Caco-2 (cell line): ENCODE measurements around the gene WDPCP. TPM values are rescaled to one million over a fixed set of nuclear protein-coding genes. Genes with fewer than 3 reads are reported as not detected.

Experiments
- Bru-seq: library from RNA; stranded (reverse); fragments of 400-500 nt; gene quantifications from one replicate; lab custom pipeline; 2021; lab: Mats Ljungman, UMichigan
- BruChase-seq, 2 experiments: library from RNA; stranded (reverse); fragments of 400-500 nt; gene quantifications; one replicate each; lab custom pipeline; 2021; lab: Mats Ljungman, UMichigan
- BruUV-seq: library from RNA; stranded (reverse); fragments of 400-500 nt; replicated peaks from 2 replicates; lab custom pipeline; 2021; lab: Mats Ljungman, UMichigan
- CTCF ChIA-PET: fragments of 300-600 bp; sonication (Branson Sonifier 250); formaldehyde crosslinking; loops from one replicate; lab custom pipeline; 2022; ENCODE audit warnings: antibody characterized with exemption; lab: Charles Lee
- POLR2A ChIA-PET: fragments of 300-600 bp; sonication (Branson Sonifier 250); formaldehyde crosslinking; loops from one replicate; lab custom pipeline; 2022; ENCODE audit warnings: antibody characterized with exemption; lab: Charles Lee
- DNase-seq, 2 experiments: peaks; one replicate each; pipeline versions ENCODE4 v3.0.0 to v3.0.0-alpha.2; 2020 to 2022
- H3K27me3 ChIP-seq: replicated peaks from 2 replicates; pipeline ENCODE4 v1.6.0; 2011; ENCODE audit warnings: low read length; ENCODE audit not compliant: control insufficient read depth, insufficient read depth
- H3K36me3 ChIP-seq: 2 replicates; pipeline ENCODE4 v1.5.1; 2011; ENCODE audit warnings: low read length; ENCODE audit not compliant: control insufficient read depth, insufficient read depth
- H3K4me1 ChIP-seq: fragments of 250-450 bp; sonication (Bioruptor Pico); 2 replicates; pipeline ENCODE4 v1.5.1; 2020; ENCODE audit warnings: mild to moderate bottlenecking
- H3K4me3 ChIP-seq: 2 replicates; pipeline ENCODE4 v1.5.1; 2011; ENCODE audit warnings: low read depth, mild to moderate bottlenecking, control low read depth, low read length
- H3K9me3 ChIP-seq: fragments of 250-450 bp; sonication (Bioruptor Pico); 2 replicates; pipeline ENCODE4 v1.5.1; 2020; ENCODE audit warnings: mild to moderate bottlenecking, moderate library complexity
- H3K27ac Mint-ChIP-seq: one replicate; pipeline ENCODE4 v1.8.0; 2022; ENCODE audit warnings: mixed read lengths; ENCODE audit not compliant: unreplicated experiment
- H3K27me3 Mint-ChIP-seq: one replicate; pipeline ENCODE4 v1.8.0; 2022; ENCODE audit warnings: mixed read lengths; ENCODE audit not compliant: insufficient read depth, unreplicated experiment
- H3K36me3 Mint-ChIP-seq: one replicate; pipeline ENCODE4 v1.8.0; 2022; ENCODE audit warnings: mild to moderate bottlenecking, mixed read lengths; ENCODE audit not compliant: insufficient read depth, unreplicated experiment
- H3K4me1 Mint-ChIP-seq: one replicate; pipeline ENCODE4 v1.8.0; 2022; ENCODE audit warnings: low read depth, mixed read lengths; ENCODE audit not compliant: unreplicated experiment
- H3K4me3 Mint-ChIP-seq: one replicate; pipeline ENCODE4 v1.8.0; 2022; ENCODE audit warnings: mild to moderate bottlenecking, moderate library complexity, mixed read lengths; ENCODE audit not compliant: unreplicated experiment
- H3K9me3 Mint-ChIP-seq: one replicate; pipeline ENCODE4 v1.8.0; 2022; ENCODE audit warnings: mixed read lengths; ENCODE audit not compliant: unreplicated experiment
- intact Hi-C: fragments of 100-400 bp; cut with micrococcal nuclease; formaldehyde crosslinking; loops from one replicate; pipeline ENCODE4 v1.10.0; 2022; ENCODE audit not compliant: unreplicated experiment
- long read RNA-seq: library from polyadenylated mRNA; stranded (forward); transcript quantifications from one replicate; pipeline ENCODE4 v2.0.0, GENCODE V29; 2022
- total RNA-seq: library from RNA; stranded (reverse); gene quantifications from 2 replicates; pipeline ENCODE4 v1.2.3, GENCODE V29; 2022
- TF ChIP-seq, protein P1 (sequence below), 2 experiments: fragments of 200-600 bp in 1 of 2; IDR thresholded peaks; 1 replicate in 1 of 2; 2 replicates in 1 of 2; pipeline versions ENCODE4 v1.5.1 to v1.8.0; 2011 to 2022; ENCODE audit warnings: antibody characterized with exemption in 1 of 2, control low read depth in 1 of 2, inconsistent platforms in 1 of 2, low read depth in 1 of 2, low read length in 1 of 2, mild to moderate bottlenecking in 1 of 2, moderate library complexity in 1 of 2; ENCODE audit not compliant: insufficient read depth in 1 of 2, severe bottlenecking in 1 of 2, unreplicated experiment in 1 of 2

The WDPCP gene, protein sequence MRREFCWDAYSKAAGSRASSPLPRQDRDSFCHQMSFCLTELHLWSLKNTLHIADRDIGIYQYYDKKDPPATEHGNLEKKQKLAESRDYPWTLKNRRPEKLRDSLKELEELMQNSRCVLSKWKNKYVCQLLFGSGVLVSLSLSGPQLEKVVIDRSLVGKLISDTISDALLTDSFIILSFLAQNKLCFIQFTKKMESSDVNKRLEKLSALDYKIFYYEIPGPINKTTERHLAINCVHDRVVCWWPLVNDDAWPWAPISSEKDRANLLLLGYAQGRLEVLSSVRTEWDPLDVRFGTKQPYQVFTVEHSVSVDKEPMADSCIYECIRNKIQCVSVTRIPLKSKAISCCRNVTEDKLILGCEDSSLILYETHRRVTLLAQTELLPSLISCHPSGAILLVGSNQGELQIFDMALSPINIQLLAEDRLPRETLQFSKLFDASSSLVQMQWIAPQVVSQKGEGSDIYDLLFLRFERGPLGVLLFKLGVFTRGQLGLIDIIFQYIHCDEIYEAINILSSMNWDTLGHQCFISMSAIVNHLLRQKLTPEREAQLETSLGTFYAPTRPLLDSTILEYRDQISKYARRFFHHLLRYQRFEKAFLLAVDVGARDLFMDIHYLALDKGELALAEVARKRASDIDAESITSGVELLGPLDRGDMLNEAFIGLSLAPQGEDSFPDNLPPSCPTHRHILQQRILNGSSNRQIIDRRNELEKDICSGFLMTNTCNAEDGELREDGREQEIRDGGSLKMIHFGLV
- 14.1 and 16.2 TPM in 2 replicates for total RNA-seq
- Bru-seq, nascent RNA = percentile 55 among the genes with signal in this experiment
- BruChase-seq, experiment 1, labeled RNA remaining after a 2-hour chase = percentile 59 among the genes with signal in this experiment
- percentile 52 among the genes with signal in this experiment for BruChase-seq, experiment 2, labeled RNA remaining after a 6-hour chase
- long read RNA-seq, partial matches to known transcripts = 3 of 35 reads
- long read RNA-seq, other reads (novel, unspliced or antisense) = 32 of 35 reads

DNA sequence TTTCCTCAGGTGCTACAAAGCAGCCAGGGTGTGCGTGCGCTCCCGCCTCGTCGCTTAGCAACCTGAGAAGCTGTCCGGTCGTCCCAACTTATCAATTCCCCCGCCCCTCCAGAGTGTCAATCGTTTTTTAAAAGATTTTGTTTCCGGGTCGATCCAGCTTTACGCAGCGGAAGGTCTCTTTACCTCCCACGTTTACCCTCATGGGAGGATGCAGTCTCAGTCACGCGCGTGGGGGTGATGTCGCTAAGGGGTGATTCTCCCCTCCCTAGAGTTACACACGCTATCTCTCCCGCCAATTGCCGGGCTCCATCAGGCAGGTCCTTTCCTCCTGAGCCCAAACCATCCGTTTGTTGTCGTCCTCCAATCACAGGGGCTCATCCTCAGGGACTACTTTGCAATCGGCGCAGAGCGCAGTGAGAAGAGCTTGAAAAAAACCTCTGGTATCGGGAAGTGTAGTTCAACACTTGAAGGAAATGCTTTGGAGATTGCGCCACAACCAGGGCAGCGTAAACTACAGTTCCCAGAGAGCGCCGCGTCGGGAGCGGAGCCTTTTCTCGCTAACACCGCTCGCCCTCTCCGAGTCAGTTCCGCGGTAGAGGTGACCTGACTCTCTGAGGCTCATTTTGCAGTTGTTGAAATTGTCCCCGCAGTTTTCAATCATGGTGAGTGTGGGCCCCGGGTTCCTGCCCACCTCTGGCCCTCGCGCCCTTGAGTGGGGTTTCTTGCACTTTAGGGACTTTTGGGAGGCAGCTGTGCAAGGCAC, at the start of gene WDPCP, which contains the start of gene MDH1:
WDPCP (minus strand) TSS at position 93 of the 763 bp plus-strand sequence. CDS start 206 bp downstream, outside the sequence.
MDH1 (plus strand) TSS at position 579 of the 763 bp plus-strand sequence; CDS start at position 660, 81 bp downstream.
- peak; percentile 96 to 99 for DNase-seq
- BruUV-seq = no TSS peak
- 0 out of 2 replicates have a peak, but pooled peaks cover 7% of the 10 kb centered on the region for H3K4me1 ChIP-seq
- Mint-ChIP-seq H3K27ac (peak within 1 kb of the TSS; percentile 96), H3K4me1 (peaks cover 11% of the 10 kb centered on the region), H3K27me3 (no peaks in the 10 kb centered on the region), H3K36me3 (peaks cover 20% of the 10 kb centered on the region), H3K9me3 (no peaks in the 10 kb centered on the region), H3K4me3 (peak within 1 kb of the TSS; percentile 92)
- POLR2A ChIA-PET = interaction anchor here (0.5 to 1.8 kb wide), 6 partner anchors 8 to 253 kb away, joined by 3 to 10 read pairs (median 4); partner anchors contain the start of gene UGP2
- no peaks in the 10 kb centered on the region for H3K36me3 ChIP-seq
- no peaks in the 10 kb centered on the region for H3K27me3 ChIP-seq
- intact Hi-C loops = loop anchor here (1.0 to 2.0 kb wide), 3 partner anchors 26 to 272 kb away; partner anchors contain the start of gene UGP2
- H3K4me3 ChIP-seq = peak within 1 kb of the TSS; percentile 95
- H3K9me3 ChIP-seq = no peaks in the 10 kb centered on the region
- TF ChIP-seq, protein P1, sequence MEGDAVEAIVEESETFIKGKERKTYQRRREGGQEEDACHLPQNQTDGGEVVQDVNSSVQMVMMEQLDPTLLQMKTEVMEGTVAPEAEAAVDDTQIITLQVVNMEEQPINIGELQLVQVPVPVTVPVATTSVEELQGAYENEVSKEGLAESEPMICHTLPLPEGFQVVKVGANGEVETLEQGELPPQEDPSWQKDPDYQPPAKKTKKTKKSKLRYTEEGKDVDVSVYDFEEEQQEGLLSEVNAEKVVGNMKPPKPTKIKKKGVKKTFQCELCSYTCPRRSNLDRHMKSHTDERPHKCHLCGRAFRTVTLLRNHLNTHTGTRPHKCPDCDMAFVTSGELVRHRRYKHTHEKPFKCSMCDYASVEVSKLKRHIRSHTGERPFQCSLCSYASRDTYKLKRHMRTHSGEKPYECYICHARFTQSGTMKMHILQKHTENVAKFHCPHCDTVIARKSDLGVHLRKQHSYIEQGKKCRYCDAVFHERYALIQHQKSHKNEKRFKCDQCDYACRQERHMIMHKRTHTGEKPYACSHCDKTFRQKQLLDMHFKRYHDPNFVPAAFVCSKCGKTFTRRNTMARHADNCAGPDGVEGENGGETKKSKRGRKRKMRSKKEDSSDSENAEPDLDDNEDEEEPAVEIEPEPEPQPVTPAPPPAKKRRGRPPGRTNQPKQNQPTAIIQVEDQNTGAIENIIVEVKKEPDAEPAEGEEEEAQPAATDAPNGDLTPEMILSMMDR (IDR thresholded peaks at IDR 0.05; ENCODE audit: insufficient read depth in 1 of 2, low read depth in 1 of 2, low read length in 1 of 2, severe bottlenecking in 1 of 2, unreplicated experiment in 1 of 2) = no peak
- CTCF ChIA-PET = interaction anchor here (0.7 kb wide), 1 partner anchor 30 kb away, joined by 3 read pairs; no protein-coding TSS in a partner anchor

DNA sequence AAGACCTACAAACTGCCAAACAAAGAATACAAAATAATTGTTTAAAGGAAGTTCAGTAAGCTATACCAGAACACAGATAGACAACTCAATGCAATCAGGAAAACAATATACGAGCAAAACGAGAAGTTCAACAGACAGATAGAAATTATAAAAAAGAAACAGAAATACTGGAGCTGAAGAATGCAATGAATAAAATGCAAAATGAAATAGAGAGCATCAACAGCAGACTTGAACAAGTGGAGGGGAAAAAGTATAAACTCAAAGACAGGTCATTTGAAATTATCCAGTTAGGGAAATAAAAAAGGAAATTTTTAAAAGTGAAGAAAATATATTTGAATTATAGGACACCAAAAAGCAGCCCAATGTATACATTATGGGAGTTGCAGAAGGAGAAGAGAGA, 44.1 kb upstream of the WDPCP start:
- CTCF ChIA-PET = no interaction called here
- no peak for DNase-seq
- no peaks in the 10 kb centered on the region for H3K4me1 ChIP-seq
- H3K27me3 ChIP-seq = no peaks in the 10 kb centered on the region
- H3K9me3 ChIP-seq = peaks cover 32% of the 10 kb centered on the region
- Mint-ChIP-seq H3K27me3 (no peaks in the 10 kb centered on the region), H3K36me3 (no peaks in the 10 kb centered on the region), H3K4me1 (no peaks in the 10 kb centered on the region), H3K9me3 (peaks cover 64% of the 10 kb centered on the region), H3K4me3 (no peak overlapping the region), H3K27ac (no peak overlapping the region)
- H3K4me3 ChIP-seq = no peak overlapping the region
- no TSS peak for BruUV-seq
- TF ChIP-seq, protein P1 (IDR thresholded peaks at IDR 0.05; ENCODE audit: insufficient read depth in 1 of 2, low read depth in 1 of 2, low read length in 1 of 2, severe bottlenecking in 1 of 2, unreplicated experiment in 1 of 2) = no peak
- no peaks in the 10 kb centered on the region for H3K36me3 ChIP-seq
- POLR2A ChIA-PET = no interaction called here
- intact Hi-C loops = no loop called here
